IMR-90 (cell line): ENCODE measurements around the gene VEGFC.

Experiments
- POLR2A ChIP-seq: IDR thresholded peaks from 2 replicates; pipeline ENCODE4 v1.6.1; 2012; ENCODE audit warnings: mild to moderate bottlenecking, low read depth, low read length
- RAD21 ChIP-seq: IDR thresholded peaks from 2 replicates; pipeline ENCODE4 v1.6.1; 2012; ENCODE audit warnings: low read length, improper control_type of control experiment
- RFX5 ChIP-seq: IDR thresholded peaks from 2 replicates; pipeline ENCODE4 v1.8.0; 2012; ENCODE audit warnings: low read depth, mild to moderate bottlenecking, low read length, moderate library complexity
- SMC3 ChIP-seq: fragments of 150-350 bp; IDR thresholded peaks from 2 replicates; pipeline ENCODE4 v1.6.1; 2016; ENCODE audit warnings: low read depth, mild to moderate bottlenecking, antibody characterized with exemption, low read length, moderate library complexity
- TF ChIP-seq, protein P1 (sequence below): conservative IDR thresholded peaks from 2 replicates; pipeline ENCODE4 v1.5.1; 2012; ENCODE audit warnings: mild to moderate bottlenecking, low read depth, low read length, improper control_type of control experiment
- TF ChIP-seq, protein P2 (sequence below): fragments of 150-350 bp; IDR thresholded peaks from 2 replicates; pipeline ENCODE4 v1.6.1; 2017; ENCODE audit warnings: mild to moderate bottlenecking, antibody characterized with exemption, low read length, low read depth

DNA sequence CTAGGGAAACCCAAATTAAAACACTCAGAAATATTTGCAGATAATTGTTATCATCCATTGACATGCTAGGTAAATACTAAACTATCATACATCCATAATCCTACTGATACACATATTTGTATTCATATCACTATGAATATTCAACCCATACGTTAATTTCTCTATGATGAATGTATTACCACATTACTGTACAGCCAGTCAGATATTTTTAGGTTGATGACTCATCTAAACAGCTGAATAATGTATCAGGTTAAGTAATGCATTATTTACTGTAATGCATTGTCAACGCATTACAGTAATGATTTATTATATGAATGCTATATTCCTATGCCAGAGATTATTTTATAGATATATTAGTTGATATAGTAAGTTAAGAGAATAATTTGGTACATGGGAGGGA is 37.1 kb downstream of the VEGFC start:
- TF ChIP-seq, protein P1, sequence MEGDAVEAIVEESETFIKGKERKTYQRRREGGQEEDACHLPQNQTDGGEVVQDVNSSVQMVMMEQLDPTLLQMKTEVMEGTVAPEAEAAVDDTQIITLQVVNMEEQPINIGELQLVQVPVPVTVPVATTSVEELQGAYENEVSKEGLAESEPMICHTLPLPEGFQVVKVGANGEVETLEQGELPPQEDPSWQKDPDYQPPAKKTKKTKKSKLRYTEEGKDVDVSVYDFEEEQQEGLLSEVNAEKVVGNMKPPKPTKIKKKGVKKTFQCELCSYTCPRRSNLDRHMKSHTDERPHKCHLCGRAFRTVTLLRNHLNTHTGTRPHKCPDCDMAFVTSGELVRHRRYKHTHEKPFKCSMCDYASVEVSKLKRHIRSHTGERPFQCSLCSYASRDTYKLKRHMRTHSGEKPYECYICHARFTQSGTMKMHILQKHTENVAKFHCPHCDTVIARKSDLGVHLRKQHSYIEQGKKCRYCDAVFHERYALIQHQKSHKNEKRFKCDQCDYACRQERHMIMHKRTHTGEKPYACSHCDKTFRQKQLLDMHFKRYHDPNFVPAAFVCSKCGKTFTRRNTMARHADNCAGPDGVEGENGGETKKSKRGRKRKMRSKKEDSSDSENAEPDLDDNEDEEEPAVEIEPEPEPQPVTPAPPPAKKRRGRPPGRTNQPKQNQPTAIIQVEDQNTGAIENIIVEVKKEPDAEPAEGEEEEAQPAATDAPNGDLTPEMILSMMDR, result no peak
- TF ChIP-seq RAD21 (no peak), RFX5 (no peak), POLR2A (no peak), SMC3 (no peak)
- TF ChIP-seq, protein P2, sequence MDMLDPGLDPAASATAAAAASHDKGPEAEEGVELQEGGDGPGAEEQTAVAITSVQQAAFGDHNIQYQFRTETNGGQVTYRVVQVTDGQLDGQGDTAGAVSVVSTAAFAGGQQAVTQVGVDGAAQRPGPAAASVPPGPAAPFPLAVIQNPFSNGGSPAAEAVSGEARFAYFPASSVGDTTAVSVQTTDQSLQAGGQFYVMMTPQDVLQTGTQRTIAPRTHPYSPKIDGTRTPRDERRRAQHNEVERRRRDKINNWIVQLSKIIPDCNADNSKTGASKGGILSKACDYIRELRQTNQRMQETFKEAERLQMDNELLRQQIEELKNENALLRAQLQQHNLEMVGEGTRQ, result no peak
